Endometrium (tissue), 2 donors: ENCODE results near the gene KCNMB1.

Experiments used
- FAIRE-seq: peaks from 2 replicates; lab custom pipeline; 2012; peaks lifted over from hg19 to GRCh38; lab: Jason Lieb, UNC
- donor health status: control.
- donor health status: control.

KCNMB1 gene

GRCh38 chr5:170375283-170375682 is 13.9 kb downstream of the KCNMB1 start:
- no peak for FAIRE-seq

- FAIRE-seq: no peak
Observed at GRCh38 chr5:170372971-170373370, 16.2 kb downstream of the KCNMB1 start.

GRCh38 chr5:170368586-170368985 is 20.6 kb downstream of the KCNMB1 start:
- FAIRE-seq: no peak

DNA sequence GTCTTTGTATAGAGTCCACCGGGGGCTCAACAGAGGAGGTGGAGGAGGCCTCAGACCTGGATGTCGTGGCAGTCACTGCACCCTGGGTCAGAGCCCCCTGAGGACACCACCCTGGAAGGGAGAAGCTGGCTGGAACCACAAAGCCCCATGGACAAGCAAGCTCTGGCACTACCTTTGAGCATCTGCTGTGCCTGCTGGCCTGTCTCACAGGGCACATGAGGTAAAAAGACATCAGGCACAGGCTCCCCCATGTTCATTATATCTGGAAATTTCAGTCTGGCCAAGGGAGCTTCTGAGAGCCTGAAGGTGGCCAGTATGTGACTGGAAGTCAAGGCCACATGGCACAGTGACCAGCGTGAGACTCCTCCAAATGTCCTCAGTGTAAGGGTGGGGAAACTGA is 22.9 kb downstream of the KCNMB1 start:
- no peak for FAIRE-seq

DNA sequence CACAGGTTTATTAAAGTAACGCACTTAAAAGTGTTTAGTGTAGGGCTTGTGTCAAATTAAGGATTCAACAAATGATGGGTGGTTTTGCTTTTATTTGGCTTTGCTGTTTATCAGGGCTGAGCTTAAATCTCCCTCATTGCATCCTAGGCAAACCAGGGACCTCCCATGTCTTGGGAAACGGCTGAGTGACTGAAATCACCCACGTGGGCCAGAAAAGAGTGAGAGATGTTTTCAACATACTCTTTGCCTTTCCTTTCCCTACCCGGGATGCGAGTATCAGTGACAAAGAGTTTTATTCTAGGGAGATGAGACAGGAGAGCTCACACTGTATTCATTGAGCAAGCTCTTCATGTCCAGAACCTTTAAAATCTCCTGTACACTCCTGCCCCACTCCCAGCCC is 23.3 kb downstream of the KCNMB1 start:
- FAIRE-seq: no peak

GRCh38 chr5:170365011-170365410 is 24.2 kb downstream of the KCNMB1 start:
- no peak for FAIRE-seq

GRCh38 chr5:170363671-170364070 is 25.5 kb downstream of the KCNMB1 start:
- FAIRE-seq: no peak

- no peak for FAIRE-seq
Observed at GRCh38 chr5:170362656-170363055, 26.5 kb downstream of the KCNMB1 start.

DNA sequence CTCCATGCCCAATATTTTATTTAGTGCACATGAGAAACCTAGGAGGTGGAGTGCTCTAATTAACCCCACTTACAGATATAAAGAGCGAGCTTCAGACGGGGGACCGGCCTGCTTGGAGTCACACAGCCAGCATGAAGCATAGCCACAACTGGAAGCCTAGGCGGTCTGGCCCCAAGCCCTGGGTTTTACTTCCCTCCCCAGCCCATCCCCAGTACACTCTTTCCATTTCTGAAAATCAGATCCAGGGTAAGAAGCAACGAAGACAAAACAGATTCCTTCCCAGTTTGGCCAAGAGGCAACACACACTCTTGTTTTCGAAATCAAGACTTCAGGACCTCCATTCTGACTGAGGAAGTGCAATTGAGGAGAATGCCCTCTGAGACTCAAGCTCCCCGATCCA is 27.1 kb downstream of the KCNMB1 start:
- FAIRE-seq: no peak

- FAIRE-seq: no peak
Observed at GRCh38 chr5:170361616-170362015, 27.6 kb downstream of the KCNMB1 start.

DNA sequence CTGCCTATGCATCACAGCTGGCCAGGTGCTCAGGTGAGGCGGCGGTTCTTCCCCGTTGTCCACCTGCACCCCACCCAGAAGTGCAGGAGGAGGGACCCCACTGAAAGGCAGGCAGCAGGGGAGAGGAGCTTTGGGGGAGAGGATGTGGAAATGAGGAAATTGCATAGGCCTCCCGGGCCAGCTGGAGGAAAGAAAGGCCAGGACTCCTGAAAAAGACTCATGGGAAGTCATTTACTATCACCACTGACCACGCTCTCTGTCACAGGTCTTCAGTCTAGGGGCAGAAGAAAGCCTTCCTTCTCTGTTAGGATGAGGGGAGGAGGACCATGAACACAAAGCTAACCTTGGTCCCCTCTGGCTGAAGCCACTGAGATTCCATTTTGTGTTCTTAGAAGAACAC is 28.1 kb downstream of the KCNMB1 start:
- FAIRE-seq: no peak

DNA sequence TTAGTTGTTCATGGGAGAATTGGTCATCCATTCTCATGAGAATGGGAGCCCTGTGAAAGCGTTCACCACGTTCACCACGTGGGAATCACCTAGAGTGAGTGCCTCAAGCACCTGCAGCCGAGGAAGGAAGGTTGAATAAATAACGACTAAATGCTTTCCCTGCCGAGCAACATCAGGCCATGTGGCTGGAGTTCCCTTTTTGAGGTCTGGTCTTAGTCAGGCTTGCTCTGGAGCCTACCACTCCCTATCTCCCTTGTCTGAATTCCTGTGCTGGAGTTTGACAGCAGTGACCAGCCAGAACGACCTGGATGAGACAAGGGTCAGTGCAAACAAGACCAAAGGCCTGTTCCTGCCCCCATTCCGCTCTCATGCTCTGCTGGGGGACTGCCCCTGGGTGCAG is 28.5 kb downstream of the KCNMB1 start:
- no peak for FAIRE-seq

GRCh38 chr5:170357955-170358444 is 31.2 kb downstream of the KCNMB1 start:
- FAIRE-seq: no peak

- no peak for FAIRE-seq
Observed at GRCh38 chr5:170355601-170356098, 33.5 kb downstream of the KCNMB1 start.

DNA sequence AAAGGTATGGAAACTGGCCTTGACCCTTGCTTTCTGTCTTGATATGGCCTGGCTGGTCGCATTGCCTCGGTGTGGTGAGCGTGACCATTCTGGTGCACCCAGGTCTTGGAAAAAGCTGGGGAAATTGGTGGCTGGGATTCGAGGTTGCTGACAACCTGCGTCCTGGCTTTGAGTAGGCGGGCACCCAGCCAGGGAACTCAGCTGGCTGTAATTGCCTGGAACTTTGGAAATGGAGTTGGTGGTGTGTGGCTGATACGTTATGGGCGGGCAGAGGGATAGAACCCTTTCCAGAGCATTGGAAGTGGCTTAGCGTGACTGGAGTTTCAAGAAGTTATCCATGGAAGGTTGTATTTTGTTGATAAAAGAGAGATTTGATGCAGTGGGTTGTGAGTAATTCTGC is 35.2 kb downstream of the KCNMB1 start:
- no peak for FAIRE-seq

DNA sequence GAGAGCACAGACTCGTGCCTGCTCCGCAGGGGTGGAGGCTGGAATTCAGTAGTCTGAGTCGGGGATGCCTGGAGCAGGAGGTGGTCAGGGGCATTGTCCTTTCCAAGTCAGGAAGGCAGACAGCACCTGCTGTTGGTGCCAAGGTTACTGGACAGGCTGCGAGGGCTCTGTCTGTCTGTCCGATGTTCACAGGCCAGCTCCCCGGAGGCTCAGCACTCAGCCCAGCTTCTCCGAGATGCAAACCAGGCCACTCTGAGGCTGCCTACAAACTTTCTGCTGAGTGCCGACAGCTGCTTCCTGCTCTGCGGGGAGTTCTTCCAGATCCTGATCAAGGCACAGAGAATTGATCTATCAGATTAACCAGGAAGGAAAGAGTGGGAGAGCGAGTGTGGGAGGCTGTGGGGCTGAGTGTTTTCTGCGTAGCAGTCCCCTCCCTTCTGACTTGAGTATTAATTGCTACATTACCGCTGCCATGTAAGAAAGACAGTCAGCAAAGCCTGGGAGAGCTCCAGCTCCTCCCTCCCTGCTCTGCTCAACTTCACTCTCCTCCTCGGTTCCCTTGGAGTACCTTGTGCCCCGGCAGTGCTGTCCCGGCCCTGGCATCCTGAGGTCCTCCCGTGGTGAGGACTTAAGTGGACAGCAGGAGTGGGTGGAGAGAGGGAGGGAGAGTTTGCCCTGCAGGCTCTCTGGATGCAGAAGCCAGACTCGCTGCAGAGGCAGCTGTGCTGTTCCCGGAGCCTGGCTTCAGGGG is 36.0 kb downstream of the KCNMB1 start:
- no peak for FAIRE-seq

- FAIRE-seq: no peak
Observed at GRCh38 chr5:170348137-170348633, 41.0 kb downstream of the KCNMB1 start.

GRCh38 chr5:170347022-170347567 is 42.1 kb downstream of the KCNMB1 start:
- FAIRE-seq: no peak

DNA sequence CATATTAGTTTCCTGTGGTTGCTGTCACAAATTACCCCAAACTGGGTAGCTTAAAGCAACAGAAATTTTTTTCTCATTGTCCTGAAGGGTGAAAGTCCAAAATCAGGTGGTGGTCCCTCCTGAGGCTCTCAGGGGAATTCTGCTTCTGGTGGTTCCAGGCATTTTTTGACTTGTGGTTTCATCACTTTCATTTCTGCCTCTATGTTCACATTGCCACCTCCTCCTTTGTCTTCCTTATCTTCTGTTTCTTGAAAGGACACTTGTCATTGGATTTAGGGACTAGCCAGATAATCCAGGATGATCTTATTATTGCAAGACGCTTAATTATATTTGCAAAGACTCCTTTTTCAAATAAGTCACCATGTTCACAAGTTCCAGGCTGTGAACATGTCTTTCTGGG is 43.2 kb downstream of the KCNMB1 start:
- FAIRE-seq: no peak

DNA sequence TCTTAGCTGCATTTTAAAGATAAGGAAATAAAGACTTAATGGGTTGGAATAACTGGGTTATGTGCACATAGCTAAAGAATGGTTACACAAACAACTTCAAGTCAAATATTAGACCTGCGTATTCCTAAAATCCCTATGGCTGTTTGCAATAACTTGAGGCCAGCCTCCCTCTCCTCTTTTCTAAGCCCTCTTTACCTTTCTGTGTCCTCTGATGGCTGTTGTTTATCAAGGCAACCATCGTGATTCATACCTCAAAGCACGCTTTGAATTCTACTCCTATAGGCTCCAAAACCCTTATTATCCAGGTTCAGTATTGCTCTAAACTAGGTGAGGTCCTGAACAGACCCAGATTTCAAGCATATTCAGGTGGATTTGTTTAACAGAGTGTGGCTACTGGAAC is 46.0 kb downstream of the KCNMB1 start:
- no peak for FAIRE-seq

- no peak for FAIRE-seq
Observed at GRCh38 chr5:170342153-170342725, 46.9 kb downstream of the KCNMB1 start.

GRCh38 chr5:170341545-170341944 is 47.6 kb downstream of the KCNMB1 start:
- FAIRE-seq: no peak

GRCh38 chr5:170339780-170340167 is 49.4 kb downstream of the KCNMB1 start:
- no peak for FAIRE-seq
